HepG2 (cell line): ENCODE measurements around the gene JPT2. TPM values are rescaled to one million over a fixed set of nuclear protein-coding genes. Genes with fewer than 3 reads are reported as not detected.

Source experiments
- ATAC-seq: fragments of 200-7000 bp; cut with Tn5 transposase; 3 replicates; pipeline ENCODE4 v1.9.1; 2020; ENCODE audit warnings: mild to moderate bottlenecking, moderate library complexity
- BruUV-seq: library from RNA; stranded (reverse); fragments of 400-500 nt; replicated peaks from 2 replicates; lab custom pipeline; 2021; lab: Mats Ljungman, UMichigan
- CTCF ChIA-PET: fragments of 300-600 bp; formaldehyde crosslinking; extraction: SDS; loops from one replicate; lab custom pipeline; 2021; ENCODE audit warnings: low total read pairs, inconsistent platforms, low intra/inter-chr PET ratio; lab: Yijun Ruan, JAX
- POLR2A ChIA-PET: fragments of 350-600 bp; sonication (Branson Sonifier 250); formaldehyde crosslinking; loops from one replicate; lab custom pipeline; 2020; ENCODE audit warnings: antibody characterized with exemption, inconsistent platforms; lab: Yijun Ruan, JAX
- DNase-seq: peaks from one replicate; pipeline ENCODE4 v3.0.0-alpha.2; 2015; ENCODE audit warnings: low spot score
- FAIRE-seq: peaks from 3 replicates; lab custom pipeline; 2011; peaks lifted over from hg19 to GRCh38; lab: Jason Lieb, UNC
- H2AFZ ChIP-seq: one replicate; pipeline ENCODE4 v1.6.1; 2011; ENCODE audit warnings: low read length, inconsistent platforms
- H3K27ac ChIP-seq: fragments of 300-600 bp; 3 replicates; pipeline ENCODE4 v1.8.0; 2011; ENCODE audit warnings: mixed run types, mild to moderate bottlenecking, mixed read lengths, low read length, inconsistent platforms; ENCODE audit not compliant: insufficient read depth; ENCODE audit errors: extremely low read length
- H3K27me3 ChIP-seq, 2 experiments: fragments of 200-600 bp in 1 of 2; 2 replicates in 1 of 2; 3 replicates in 1 of 2; pipeline versions ENCODE4 v1.6.0 to v1.8.0; 2011; ENCODE audit warnings: low read length in 2 of 2, mild to moderate bottlenecking in 2 of 2, moderate library complexity in 2 of 2, inconsistent platforms in 1 of 2; ENCODE audit not compliant: insufficient read depth in 2 of 2, control insufficient read depth in 1 of 2
- H3K36me3 ChIP-seq, 2 experiments: fragments of 200-600 bp in 1 of 2; replicated peaks in 1 of 2; 2 replicates in 1 of 2; 3 replicates in 1 of 2; pipeline versions ENCODE4 v1.5.1 to v1.8.0; 2011; ENCODE audit warnings: low read length in 2 of 2, inconsistent platforms in 1 of 2; ENCODE audit not compliant: insufficient read depth in 2 of 2, control insufficient read depth in 1 of 2
- H3K4me1 ChIP-seq: 2 replicates; pipeline ENCODE4 v1.5.1; 2012; ENCODE audit warnings: low read length, inconsistent platforms; ENCODE audit not compliant: insufficient read depth
- H3K4me2 ChIP-seq: 2 replicates; pipeline ENCODE4 v1.6.0; 2011; ENCODE audit warnings: low read depth, low read length, inconsistent platforms
- H3K4me3 ChIP-seq, 3 experiments: fragments of 200-600 bp in 1 of 3; sonication (generic), shearing (Covaris generic) in 1 of 3; replicated peaks in 1 of 3; 2 replicates each; pipeline ENCODE4 v1.5.1; 2011 to 2016; ENCODE audit warnings: low read length in 3 of 3, inconsistent platforms in 2 of 3, low read depth in 2 of 3, mild to moderate bottlenecking in 2 of 3, control low read depth in 1 of 3, mixed read lengths in 1 of 3; ENCODE audit not compliant: insufficient read depth in 1 of 3
- H3K79me2 ChIP-seq: one replicate; pipeline ENCODE4 v1.6.1; 2011; ENCODE audit warnings: low read length, inconsistent platforms; ENCODE audit not compliant: insufficient read depth
- H3K9ac ChIP-seq: 2 replicates; pipeline ENCODE4 v1.6.0; 2011; ENCODE audit warnings: mild to moderate bottlenecking, low read depth, low read length, inconsistent platforms; ENCODE audit not compliant: insufficient read depth
- H3K9me3 ChIP-seq: 2 replicates; pipeline ENCODE4 v1.5.1; 2012; ENCODE audit warnings: mild to moderate bottlenecking, low read length
- H4K20me1 ChIP-seq: 2 replicates; pipeline ENCODE4 v1.6.0; 2011; ENCODE audit warnings: inconsistent platforms, mild to moderate bottlenecking, low read length, moderate library complexity; ENCODE audit not compliant: insufficient read depth
- CENPX ChIP-seq: sonication (generic); formaldehyde crosslinking; IDR thresholded peaks from 2 replicates; pipeline ENCODE4 v1.9.0; 2021; ENCODE audit warnings: mild to moderate bottlenecking, missing genetic modification reagents, moderate library complexity
- IKZF4 ChIP-seq: sonication (generic); formaldehyde crosslinking; IDR thresholded peaks from 2 replicates; pipeline ENCODE4 v1.5.1; 2020; ENCODE audit warnings: borderline replicate concordance, mild to moderate bottlenecking, low read depth, missing genetic modification reagents; ENCODE audit errors: not compliant biosample characterization
- PLSCR1 ChIP-seq: sonication (generic); formaldehyde crosslinking; IDR thresholded peaks from 2 replicates; pipeline ENCODE4 v1.5.0; 2020; ENCODE audit warnings: missing genetic modification reagents, mild to moderate bottlenecking, borderline replicate concordance
- RELA ChIP-seq: sonication (generic); formaldehyde crosslinking; IDR thresholded peaks from 2 replicates; pipeline ENCODE4 v1.4.0; 2020; ENCODE audit warnings: missing genetic modification reagents
- SP140L ChIP-seq: sonication (generic); formaldehyde crosslinking; IDR thresholded peaks from 2 replicates; pipeline ENCODE4 v1.4.0; 2020; ENCODE audit warnings: missing genetic modification reagents, borderline replicate concordance
- TOE1 ChIP-seq: sonication (generic); formaldehyde crosslinking; IDR thresholded peaks from 2 replicates; pipeline ENCODE4 v1.4.0; 2020; ENCODE audit warnings: mild to moderate bottlenecking, missing genetic modification reagents
- ZFP36L1 ChIP-seq: sonication (generic); formaldehyde crosslinking; IDR thresholded peaks from 2 replicates; pipeline ENCODE4 v1.8.0; 2022; ENCODE audit warnings: mild to moderate bottlenecking, missing genetic modification reagents, moderate library complexity
- ZFYVE20 ChIP-seq: sonication (generic); formaldehyde crosslinking; IDR thresholded peaks from 2 replicates; pipeline ENCODE4 v1.8.0; 2023; ENCODE audit warnings: low read depth, mild to moderate bottlenecking, moderate library complexity, missing genetic modification reagents, borderline replicate concordance
- ZNF296 ChIP-seq: sonication (generic); formaldehyde crosslinking; conservative IDR thresholded peaks from 2 replicates; pipeline ENCODE4 v1.5.0; 2020; ENCODE audit warnings: mild to moderate bottlenecking, missing genetic modification reagents
- ZNF460 ChIP-seq: sonication (generic); formaldehyde crosslinking; IDR thresholded peaks from 2 replicates; pipeline ENCODE4 v1.5.1; 2020; ENCODE audit warnings: missing genetic modification reagents, mild to moderate bottlenecking, borderline replicate concordance
- WGBS: methylation state at CpG from one replicate; pipeline ENCODE4 v1.1.6; 2017; ENCODE audit warnings: low lambda C conversion rate; 5-methylcytosine and 5-hydroxymethylcytosine counted together
- in situ Hi-C: cut with HindIII; loops from 2 replicates; pipeline ENCODE4 v1.10.0; 2017; ENCODE audit warnings: low pct_unique_long_range_greater_than_20kb; ENCODE audit not compliant: extremely low pct_ligation_motif_present
- intact Hi-C: fragments of 100-400 bp; cut with micrococcal nuclease; formaldehyde crosslinking; loops from one replicate; pipeline ENCODE4 v1.10.0; 2022; ENCODE audit not compliant: unreplicated experiment
- polyA plus RNA-seq, 8 experiments: library from polyadenylated mRNA; depleted of rRNA in 3 of 8; stranded (reverse) in 7 of 8; unstranded in 1 of 8; fragments of >200 nt; fragmentation: Illumina TruSeq in 4 of 8; extraction: Trizol in 4 of 8; gene quantifications; 2 replicates each; pipeline versions ENCODE4 v1.2.1 to v1.2.3, GENCODE V29; 2011 to 2016; ENCODE audit warnings: low read depth in 4 of 8, missing spikeins in 1 of 8, mixed read lengths in 1 of 8; ENCODE audit not compliant: insufficient read depth in 1 of 8
- total RNA-seq, 5 experiments: library from RNA; depleted of rRNA; stranded (reverse); fragments of >200 nt; fragmentation: Illumina TruSeq; extraction: Trizol; gene quantifications; 2 replicates each; pipeline ENCODE4 v1.2.3, GENCODE V29; 2016; ENCODE audit warnings: low read depth in 1 of 5

Gene JPT2
- total and polyA plus RNA-seq, 2 of the 13 experiments (the other 11 are each of a cell fraction or from before 2014, with no cell fraction given) = 53.5 to 89.4 TPM

- ChIA-PET CTCF (no interaction called here), POLR2A (no interaction called here)
- no peaks in the 10 kb centered on the region for H3K9me3 ChIP-seq
- H4K20me1 ChIP-seq = no peaks in the 10 kb centered on the region
- H3K9ac ChIP-seq = no peak overlapping the region
- WGBS = 97% methylated on average over 5 of the region's 7 CpGs
- no peak overlapping the region for H2AFZ ChIP-seq
- H3K4me2 ChIP-seq = no peak overlapping the region
- FAIRE-seq (no peak), ATAC-seq (no peak), DNase-seq (no peak)
- H3K79me2 ChIP-seq = no peaks in the 10 kb centered on the region
- peaks cover 35 to 95% of the 10 kb centered on the region in 2 experiments for H3K36me3 ChIP-seq
- H3K4me3 ChIP-seq = no peak overlapping the region
- H3K27ac ChIP-seq = no peak overlapping the region
- TF ChIP-seq ZNF460 (CRISPR knock-in tag) (no peak), RELA (CRISPR knock-in tag) (no peak), IKZF4 (CRISPR knock-in tag) (no peak), SP140L (CRISPR knock-in tag) (no peak), TOE1 (CRISPR knock-in tag) (no peak), PLSCR1 (CRISPR knock-in tag) (no peak), ZFP36L1 (CRISPR knock-in tag) (no peak), CENPX (no peak), ZFYVE20 (CRISPR knock-in tag) (no peak), ZNF296 (CRISPR knock-in tag) (no peak)
- no peaks in the 10 kb centered on the region for H3K27me3 ChIP-seq
- intact Hi-C loops (no loop called here), in situ Hi-C loops (no loop called here)
- no peaks in the 10 kb centered on the region for H3K4me1 ChIP-seq
- BruUV-seq = no TSS peak
These were observed 7.2 kb upstream of the JPT2 start for GRCh38 chr16:1670866-1671265.
